T-helper 1 cell treated with Interleukin-12 subunit alpha and Interleukin-12 subunit beta and Interleukin-4 antibody, amounts not matched to agents 30 μg/mL and 1 μg/mL, for 36 hours (primary cell): ENCODE measurements around the gene PSAT1.

Experiments used
- H3K27ac Mint-ChIP-seq: one replicate; pipeline ENCODE4 v1.8.0; 2021; ENCODE audit warnings: mild to moderate bottlenecking, mixed read lengths
- H3K27me3 Mint-ChIP-seq: one replicate; pipeline ENCODE4 v1.8.0; 2021; ENCODE audit warnings: low read depth, mixed read lengths
- H3K36me3 Mint-ChIP-seq: one replicate; pipeline ENCODE4 v1.8.0; 2021; ENCODE audit warnings: low read depth, mixed read lengths
- H3K4me1 Mint-ChIP-seq: one replicate; pipeline ENCODE4 v1.8.0; 2021; ENCODE audit warnings: low read depth, mixed read lengths
- H3K4me3 Mint-ChIP-seq: one replicate; pipeline ENCODE4 v1.8.0; 2021; ENCODE audit warnings: mild to moderate bottlenecking, moderate library complexity, mixed read lengths
- H3K9me3 Mint-ChIP-seq: one replicate; pipeline ENCODE4 v1.8.0; 2021; ENCODE audit warnings: mixed read lengths

The PSAT1 gene

DNA sequence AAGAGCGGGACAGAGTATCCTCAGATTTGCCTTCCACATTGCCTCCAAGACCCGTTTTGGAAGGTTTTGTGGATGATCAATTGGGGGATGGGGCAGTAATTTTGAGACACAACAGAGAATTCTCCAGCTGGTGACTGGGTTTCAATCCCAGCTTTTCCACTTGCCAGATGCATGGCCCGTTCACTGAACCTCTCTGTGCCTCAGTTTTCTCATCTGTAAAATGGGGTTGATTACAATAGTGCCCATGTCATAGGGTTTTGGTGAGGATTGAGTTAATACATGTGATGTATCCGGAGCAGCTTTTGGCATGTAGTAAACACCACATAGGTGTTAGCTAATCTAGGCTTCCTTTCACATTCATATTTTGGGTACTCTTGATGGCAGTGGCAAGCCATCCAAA, 59.7 kb downstream of the PSAT1 start:
- H3K36me3 Mint-ChIP-seq: no peaks in the 10 kb centered on the region
- H3K4me3 Mint-ChIP-seq: no peak overlapping the region
- no peak overlapping the region for H3K27ac Mint-ChIP-seq
- H3K9me3 Mint-ChIP-seq: peaks cover 6% of the 10 kb centered on the region
- peaks cover 3% of the 10 kb centered on the region for H3K27me3 Mint-ChIP-seq
- peaks cover 8% of the 10 kb centered on the region for H3K4me1 Mint-ChIP-seq

DNA sequence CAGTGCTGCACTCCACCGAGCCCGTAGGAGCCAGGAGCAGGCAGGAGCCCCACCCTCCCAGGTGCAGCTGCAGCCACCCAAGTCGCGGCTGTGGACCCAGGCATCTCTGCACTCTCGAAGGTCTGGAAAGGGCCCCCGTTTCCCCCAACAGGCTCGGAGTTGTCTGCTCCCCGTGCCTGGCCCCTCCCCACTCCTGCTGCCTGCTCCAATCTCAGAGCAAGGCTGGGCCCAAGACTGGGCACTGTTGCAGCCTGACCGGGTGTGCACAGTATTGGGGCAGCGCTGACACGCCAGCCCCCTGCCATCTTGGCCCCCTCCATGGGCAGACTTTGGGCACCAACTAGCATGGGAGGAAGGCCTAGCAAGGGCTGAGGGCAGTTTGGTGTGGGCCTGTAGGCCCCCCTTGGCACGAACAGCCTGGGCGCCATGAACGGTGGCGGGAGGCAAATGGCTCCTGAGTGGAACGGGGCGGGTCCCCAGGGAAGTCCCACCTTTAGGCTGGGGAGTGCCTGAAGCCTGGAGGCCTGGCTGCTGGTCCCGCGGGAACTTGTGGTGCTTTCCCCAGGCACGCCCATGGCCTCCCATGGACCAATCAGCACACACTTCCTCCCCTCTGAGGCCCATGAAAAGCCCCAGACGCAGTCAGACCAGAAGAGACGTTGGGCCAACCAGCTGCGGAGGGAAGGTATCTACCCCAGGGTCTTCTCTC, 60.4 kb downstream of the PSAT1 start:
- peaks cover 1% of the 10 kb centered on the region for H3K4me1 Mint-ChIP-seq
- H3K27me3 Mint-ChIP-seq: peaks cover 3% of the 10 kb centered on the region
- no peaks in the 10 kb centered on the region for H3K36me3 Mint-ChIP-seq
- no peak overlapping the region for H3K27ac Mint-ChIP-seq
- H3K4me3 Mint-ChIP-seq: no peak overlapping the region
- H3K9me3 Mint-ChIP-seq: no peaks in the 10 kb centered on the region

DNA sequence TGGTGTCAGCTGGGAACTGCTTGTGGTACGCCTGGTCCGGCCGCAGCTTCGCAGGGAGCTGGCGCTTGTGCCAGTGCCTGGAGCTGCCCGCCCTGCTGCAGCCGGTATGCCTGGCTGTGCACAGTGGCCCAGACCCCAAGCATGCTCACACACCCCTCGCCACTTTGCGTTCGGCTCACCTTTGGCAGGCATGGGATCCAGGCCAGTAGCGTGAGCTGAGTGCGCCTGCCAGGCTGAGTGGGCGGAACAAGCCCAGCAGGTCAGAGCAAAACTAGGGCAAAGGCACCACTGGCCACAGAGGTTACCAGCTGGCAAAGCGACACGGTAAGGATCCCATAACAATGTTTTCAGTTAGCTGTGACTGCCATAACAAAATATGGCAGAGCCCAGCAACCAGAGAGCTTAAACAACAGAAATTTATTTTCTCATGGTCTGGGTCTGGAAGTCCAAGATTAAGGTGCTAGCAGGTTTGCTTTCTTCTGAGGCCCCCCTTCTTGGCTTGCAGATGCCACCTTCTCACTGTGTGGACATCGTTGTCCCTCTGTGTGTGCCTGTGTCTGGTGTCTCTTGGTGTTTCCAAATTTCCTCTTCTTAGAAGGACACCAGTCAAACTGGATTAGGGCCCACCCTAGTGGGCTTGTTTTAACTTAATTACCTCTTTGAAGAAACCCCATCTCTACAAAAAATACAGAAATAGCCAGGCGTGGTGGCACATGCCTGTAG, 61.6 kb downstream of the PSAT1 start:
- Mint-ChIP-seq H3K4me3 (no peak overlapping the region), H3K36me3 (no peaks in the 10 kb centered on the region), H3K9me3 (no peaks in the 10 kb centered on the region), H3K4me1 (no peaks in the 10 kb centered on the region), H3K27me3 (peaks cover 3% of the 10 kb centered on the region), H3K27ac (no peak overlapping the region)

DNA sequence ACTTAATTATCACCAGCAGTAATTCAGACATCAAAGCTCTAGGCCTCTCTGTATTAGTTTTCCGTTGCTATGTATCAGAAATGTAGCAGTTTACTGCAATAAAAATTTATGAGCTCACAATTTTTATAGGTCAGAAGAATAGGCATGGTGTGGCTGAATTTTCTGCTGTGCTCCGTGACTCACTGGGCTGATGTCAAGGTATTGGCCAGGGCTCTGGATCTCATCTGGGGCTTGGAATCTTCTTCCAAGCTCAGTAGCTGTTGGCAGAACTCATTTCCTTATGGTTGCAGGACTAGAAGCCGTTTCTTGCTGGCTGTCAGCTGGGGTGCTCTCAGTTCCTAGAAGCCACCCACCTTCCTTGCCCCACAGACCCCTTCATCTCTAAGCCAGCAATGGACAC, 66.3 kb downstream of the PSAT1 start:
- peaks cover 2% of the 10 kb centered on the region for H3K4me1 Mint-ChIP-seq
- no peak overlapping the region for H3K4me3 Mint-ChIP-seq
- peaks cover 3% of the 10 kb centered on the region for H3K27me3 Mint-ChIP-seq
- no peaks in the 10 kb centered on the region for H3K36me3 Mint-ChIP-seq
- H3K9me3 Mint-ChIP-seq: no peaks in the 10 kb centered on the region
- H3K27ac Mint-ChIP-seq: no peak overlapping the region

DNA sequence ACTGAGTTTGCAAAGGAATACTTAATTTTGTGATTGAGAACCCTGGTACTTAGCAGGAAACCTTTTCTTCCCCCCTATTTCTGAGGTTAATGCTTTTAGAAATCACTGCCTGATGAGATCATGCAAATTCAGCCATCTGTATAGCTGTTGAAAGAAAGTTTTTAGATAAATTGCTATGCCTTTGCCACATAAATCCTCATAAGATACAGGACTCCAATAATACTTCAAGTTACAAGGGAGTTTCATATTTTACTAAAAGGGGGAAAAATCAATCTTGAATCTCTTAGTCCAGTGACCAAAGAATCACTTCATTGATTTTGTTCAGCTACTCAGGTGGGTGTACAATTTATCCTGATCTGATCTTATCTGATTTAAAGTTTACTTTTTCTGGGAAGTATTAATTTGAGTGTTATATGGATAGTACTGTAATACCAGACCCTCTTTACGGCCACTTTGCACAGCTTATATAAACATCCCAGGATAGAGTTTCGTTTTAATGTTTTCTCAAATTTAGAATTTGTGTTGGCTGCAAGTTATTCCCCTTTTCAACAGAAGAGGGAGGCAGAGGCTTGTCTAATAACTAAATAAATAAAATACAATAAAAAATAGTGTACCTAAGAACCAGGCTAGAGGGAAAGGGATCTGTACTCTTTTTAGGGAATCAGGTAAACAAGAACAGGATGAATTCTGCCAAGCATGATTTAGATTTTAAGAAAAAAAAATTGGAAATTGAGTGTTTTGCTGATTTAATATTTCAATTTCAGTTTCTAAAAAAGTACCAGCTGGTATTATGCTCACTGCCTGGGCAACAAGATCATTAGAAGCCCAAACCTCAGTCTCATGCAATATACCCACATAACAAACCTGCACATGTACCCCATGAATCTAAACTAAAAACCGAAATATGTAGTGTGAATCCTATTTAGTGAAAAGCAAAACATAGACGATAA, 69.1 kb downstream of the PSAT1 start:
- H3K9me3 Mint-ChIP-seq: no peaks in the 10 kb centered on the region
- peaks cover 8% of the 10 kb centered on the region for H3K27me3 Mint-ChIP-seq
- H3K4me3 Mint-ChIP-seq: no peak overlapping the region
- no peak overlapping the region for H3K27ac Mint-ChIP-seq
- no peaks in the 10 kb centered on the region for H3K36me3 Mint-ChIP-seq
- peaks cover 2% of the 10 kb centered on the region for H3K4me1 Mint-ChIP-seq

DNA sequence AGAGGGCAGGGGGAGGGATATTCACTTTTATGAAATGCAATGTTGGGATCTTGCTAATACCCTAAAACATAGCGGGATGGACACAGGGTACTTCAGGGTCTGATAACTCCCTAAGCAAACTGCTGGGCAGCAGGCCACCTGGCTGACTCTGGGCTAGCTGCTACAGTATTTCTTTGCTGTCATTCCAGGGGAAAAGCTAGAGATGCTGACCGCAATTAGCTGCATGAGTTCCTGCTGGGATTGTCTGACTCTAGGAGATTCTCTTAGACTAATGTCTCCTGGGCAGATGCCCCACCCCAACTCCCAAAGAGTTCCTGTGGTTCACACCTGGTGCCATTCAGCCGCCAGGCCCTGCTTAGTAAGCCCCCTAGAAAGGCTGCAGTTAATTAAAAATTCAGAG, 69.9 kb downstream of the PSAT1 start:
- Mint-ChIP-seq H3K9me3 (no peaks in the 10 kb centered on the region), H3K27ac (no peak overlapping the region), H3K36me3 (no peaks in the 10 kb centered on the region), H3K4me3 (no peak overlapping the region), H3K27me3 (peaks cover 12% of the 10 kb centered on the region), H3K4me1 (peaks cover 2% of the 10 kb centered on the region)

DNA sequence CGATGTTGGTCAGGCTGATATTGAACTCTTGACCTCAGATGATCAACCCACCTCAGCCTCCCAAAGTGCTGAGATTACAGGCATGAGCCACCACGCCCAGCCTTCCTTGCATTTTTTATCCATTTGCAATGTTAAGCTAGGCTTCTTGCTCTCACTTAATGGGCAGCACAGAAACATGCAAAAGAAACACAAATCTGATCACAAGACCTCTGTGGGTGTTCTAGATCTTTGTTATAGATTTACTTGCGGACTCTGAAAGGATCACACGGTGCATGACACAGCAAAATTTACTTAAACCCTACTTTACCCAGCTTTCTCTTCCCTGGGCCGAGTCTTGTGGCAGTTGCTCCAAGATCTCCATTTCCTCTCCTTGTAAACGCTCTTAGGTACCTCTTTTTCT, 71.3 kb downstream of the PSAT1 start:
- Mint-ChIP-seq H3K27me3 (peaks cover 22% of the 10 kb centered on the region), H3K9me3 (no peaks in the 10 kb centered on the region), H3K27ac (no peak overlapping the region), H3K4me1 (peaks cover 2% of the 10 kb centered on the region), H3K4me3 (no peak overlapping the region), H3K36me3 (no peaks in the 10 kb centered on the region)

DNA sequence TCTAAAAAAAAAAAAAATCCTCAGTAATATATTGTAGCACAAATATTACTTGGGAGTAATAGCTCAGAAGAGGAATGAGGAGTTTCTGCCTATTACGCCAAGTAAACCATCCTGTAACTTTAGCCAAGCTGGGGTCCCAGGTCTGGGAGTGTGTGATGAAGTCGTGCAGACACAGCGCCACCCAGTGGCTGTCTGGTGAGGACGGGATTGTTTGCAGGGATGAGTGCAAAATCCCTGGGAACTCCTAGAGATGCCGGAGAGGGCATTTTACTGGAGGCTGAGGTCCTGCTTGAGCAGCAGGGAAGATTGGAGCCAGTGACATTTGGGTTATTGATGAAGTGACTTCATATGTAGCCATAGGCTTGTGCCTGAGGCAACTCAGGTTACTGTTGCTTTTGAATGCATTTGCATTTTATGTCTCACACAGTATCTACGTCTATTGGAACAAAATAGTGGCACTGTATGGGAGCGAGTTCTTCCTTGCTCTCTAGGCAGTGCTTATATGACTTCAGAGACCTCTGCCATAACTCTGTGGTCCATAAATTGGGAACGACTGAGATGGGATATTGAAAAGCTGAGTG, 72.8 kb downstream of the PSAT1 start:
- Mint-ChIP-seq H3K4me3 (no peak overlapping the region), H3K4me1 (peaks cover 2% of the 10 kb centered on the region), H3K9me3 (no peaks in the 10 kb centered on the region), H3K36me3 (no peaks in the 10 kb centered on the region), H3K27ac (no peak overlapping the region), H3K27me3 (peaks cover 26% of the 10 kb centered on the region)

DNA sequence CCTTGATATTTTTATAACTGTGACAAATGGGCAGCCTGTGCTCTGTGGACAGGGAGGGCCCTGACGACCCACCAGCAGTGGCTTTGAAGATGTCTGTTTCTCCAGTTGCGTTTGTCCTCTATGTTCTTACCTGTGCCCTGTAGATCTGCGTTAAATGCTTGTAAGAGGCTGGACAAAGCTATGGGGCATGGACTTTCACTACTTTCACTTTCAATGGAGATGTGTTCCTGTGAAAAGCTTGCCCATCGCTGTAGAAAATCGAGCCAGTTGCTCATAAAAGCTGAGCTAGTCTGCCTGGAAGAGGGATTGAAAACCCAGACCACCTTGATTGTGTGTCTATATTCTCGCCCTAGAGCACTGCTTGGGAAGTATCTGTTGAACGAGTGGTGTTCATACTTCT, 74.1 kb downstream of the PSAT1 start:
- no peaks in the 10 kb centered on the region for H3K4me1 Mint-ChIP-seq
- H3K9me3 Mint-ChIP-seq: no peaks in the 10 kb centered on the region
- peaks cover 26% of the 10 kb centered on the region for H3K27me3 Mint-ChIP-seq
- no peak overlapping the region for H3K27ac Mint-ChIP-seq
- no peak overlapping the region for H3K4me3 Mint-ChIP-seq
- no peaks in the 10 kb centered on the region for H3K36me3 Mint-ChIP-seq

DNA sequence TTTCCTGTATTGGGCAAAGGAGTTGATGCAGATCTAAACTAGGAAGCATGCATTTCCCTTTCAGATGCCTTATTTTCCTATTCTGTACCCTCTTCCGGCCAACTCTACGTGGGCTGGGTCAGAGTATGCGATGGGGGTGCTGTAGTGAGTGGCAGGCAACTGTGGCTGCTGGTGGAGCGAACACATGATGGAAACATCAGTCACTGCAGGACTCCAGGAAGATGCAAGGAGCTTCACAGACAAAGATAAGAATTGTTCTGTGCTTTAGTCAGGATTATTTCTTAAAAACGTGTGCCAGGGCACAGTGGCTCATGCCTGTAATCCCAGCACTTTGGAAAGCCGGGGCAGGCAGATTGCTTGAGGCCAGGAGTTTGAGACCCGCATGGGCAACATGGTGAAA, 75.1 kb downstream of the PSAT1 start:
- H3K4me1 Mint-ChIP-seq: no peaks in the 10 kb centered on the region
- no peak overlapping the region for H3K27ac Mint-ChIP-seq
- H3K27me3 Mint-ChIP-seq: peaks cover 26% of the 10 kb centered on the region
- no peaks in the 10 kb centered on the region for H3K9me3 Mint-ChIP-seq
- H3K36me3 Mint-ChIP-seq: no peaks in the 10 kb centered on the region
- no peak overlapping the region for H3K4me3 Mint-ChIP-seq
